ENCODE data around the gene PDE3B.
"Not testable (repeated sequence)": the region's sequence is repeated elsewhere in the genome, so short reads cannot be mapped to it uniquely, and the experiment has no call there.

Gene PDE3B

GRCh38 chr11:14653090-14653489 is 9.5 kb downstream of the PDE3B start:
- no peak for DNase-seq (ENCODE audit: extremely low read depth, low read depth)
- no peak for TF ChIP-seq CTCF (IDR thresholded peaks at IDR 0.05; ENCODE audit: low read depth, low read length)

- DNase-seq (ENCODE audit: extremely low read depth, low read depth) = no peak
- no peak for TF ChIP-seq CTCF (IDR thresholded peaks at IDR 0.05; ENCODE audit: low read depth, low read length)
These were observed 11.8 kb downstream of the PDE3B start for GRCh38 chr11:14655435-14655834.

- no peak for DNase-seq (ENCODE audit: extremely low read depth, low read depth)
- no peak for TF ChIP-seq CTCF (IDR thresholded peaks at IDR 0.05; ENCODE audit: low read depth, low read length)
These were observed 13.2 kb downstream of the PDE3B start for GRCh38 chr11:14656536-14657457.

- no peak for TF ChIP-seq CTCF (IDR thresholded peaks at IDR 0.05; ENCODE audit: low read depth, low read length)
- no peak for DNase-seq (ENCODE audit: extremely low read depth, low read depth)
These were observed 14.2 kb downstream of the PDE3B start for GRCh38 chr11:14657841-14658240.

- DNase-seq (ENCODE audit: extremely low read depth, low read depth) = not testable (repeated sequence)
These were observed 21.3 kb downstream of the PDE3B start for GRCh38 chr11:14664926-14665325.

GRCh38 chr11:14667329-14667728 is 23.7 kb downstream of the PDE3B start:
- not testable (repeated sequence) for DNase-seq (ENCODE audit: extremely low read depth, low read depth)

- TF ChIP-seq CTCF (IDR thresholded peaks at IDR 0.05; ENCODE audit: low read depth, low read length) = no peak
- DNase-seq (ENCODE audit: extremely low read depth, low read depth) = no peak
These were observed 25.2 kb downstream of the PDE3B start for GRCh38 chr11:14668731-14669301.

- no peak for TF ChIP-seq CTCF (IDR thresholded peaks at IDR 0.05; ENCODE audit: low read depth, low read length)
- no peak for DNase-seq (ENCODE audit: extremely low read depth, low read depth)
These were observed 25.9 kb downstream of the PDE3B start for GRCh38 chr11:14669499-14669898.
